Midbrain (tissue), 1 donor: ENCODE results near the gene CAPN6.

ENCODE experiments used
- DNase-seq: peaks from one replicate; lab custom pipeline; 2025; lab: John Stamatoyannopoulos, UW

Gene CAPN6

DNA sequence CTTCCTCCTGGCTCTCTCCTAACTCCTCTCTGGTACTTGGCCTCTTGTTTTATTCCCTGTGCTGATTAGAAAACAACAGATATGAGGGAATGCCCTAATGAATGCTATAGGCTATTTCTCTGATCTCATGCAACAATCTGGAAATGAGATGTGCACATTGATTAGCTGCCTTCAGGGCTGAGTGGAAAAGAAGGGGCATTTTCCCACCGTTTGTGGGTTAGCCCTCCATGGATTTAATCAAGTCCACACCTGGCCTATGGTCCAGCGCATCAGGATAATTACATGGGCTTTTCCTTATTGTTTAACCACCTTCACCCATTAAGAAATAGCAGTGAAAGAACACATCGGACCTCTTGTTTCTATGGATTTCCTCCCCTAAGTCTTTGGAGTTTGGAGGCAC is 70.0 kb downstream of the CAPN6 start:
- no peak for DNase-seq

DNA sequence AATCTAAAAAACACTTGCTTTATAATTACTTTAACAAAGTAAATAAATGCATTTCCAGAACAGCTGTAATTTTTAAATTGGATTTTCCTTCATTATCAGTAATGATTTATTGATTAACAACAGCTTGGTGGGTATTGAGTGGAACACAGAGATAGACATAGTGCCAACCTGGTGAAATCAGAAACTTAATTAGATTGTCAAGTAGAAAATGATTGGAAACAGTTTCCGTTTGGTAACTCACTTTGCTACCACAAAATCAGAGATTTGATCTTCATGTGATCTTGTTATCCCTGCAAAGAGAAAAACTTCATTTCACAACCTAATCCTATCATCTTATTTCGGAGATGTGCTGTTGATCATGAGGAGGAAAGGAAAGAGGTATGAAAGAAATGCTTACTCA is 70.8 kb downstream of the CAPN6 start:
- no peak for DNase-seq
